Type B pancreatic cell (in vitro differentiated cells): ENCODE data around the gene HNF1A. TPM values are rescaled to one million over a fixed set of nuclear protein-coding genes. Genes with fewer than 3 reads are reported as not detected.

Experiments
- DNase-seq: peaks from one replicate; pipeline ENCODE4 v3.0.0; 2021; ENCODE audit warnings: mixed read lengths; ENCODE audit not compliant: unreplicated experiment; ENCODE audit errors: extremely low spot score
- H3K27ac Mint-ChIP-seq: 2 replicates; pipeline ENCODE4 v1.8.0; 2021; ENCODE audit warnings: mild to moderate bottlenecking, mixed read lengths
- H3K27me3 Mint-ChIP-seq: 2 replicates; pipeline ENCODE4 v1.8.0; 2021; ENCODE audit warnings: mixed read lengths
- H3K36me3 Mint-ChIP-seq: 2 replicates; pipeline ENCODE4 v1.8.0; 2021; ENCODE audit warnings: mixed read lengths
- H3K4me1 Mint-ChIP-seq: one replicate; pipeline ENCODE4 v1.8.0; 2021; ENCODE audit warnings: mixed read lengths; ENCODE audit not compliant: unreplicated experiment
- H3K4me3 Mint-ChIP-seq: 2 replicates; pipeline ENCODE4 v1.8.0; 2021; ENCODE audit warnings: mild to moderate bottlenecking, mixed read lengths
- H3K9me3 Mint-ChIP-seq: 2 replicates; pipeline ENCODE4 v1.8.0; 2021; ENCODE audit warnings: mixed read lengths
- CTCF ChIP-seq: fragments of 200-600 bp; sonication (generic); conservative IDR thresholded peaks from 2 replicates; pipeline ENCODE4 v1.5.0; 2021; ENCODE audit warnings: antibody characterized with exemption, mild to moderate bottlenecking
- total RNA-seq: library from RNA; stranded (reverse); gene quantifications from 2 replicates; pipeline ENCODE4 v1.2.1, GENCODE V29; 2021; ENCODE audit warnings: low replicate concordance

HNF1A gene
- total RNA-seq, 1 donor from 2014 or later: 7.2 TPM

- no peak for TF ChIP-seq CTCF
- H3K36me3 Mint-ChIP-seq: no peaks in the 10 kb centered on the region
- peak within 1 kb of the TSS; percentile 98 for H3K4me3 Mint-ChIP-seq
- H3K27me3 Mint-ChIP-seq: peaks cover 3% of the 10 kb centered on the region
- H3K9me3 Mint-ChIP-seq: no peaks in the 10 kb centered on the region
- peaks cover 15% of the 10 kb centered on the region for H3K4me1 Mint-ChIP-seq
- DNase-seq: peak; percentile 89
- peak within 1 kb of the TSS; percentile 93 for H3K27ac Mint-ChIP-seq
Measured at GRCh38 chr12:121015825-121016766, 37.8 kb downstream of the HNF1A start, which contains the start of gene C12orf43. C12orf43 (minus strand) TSS chr12:121016487; CDS start chr12:121016474, 13 bp downstream.

GRCh38 chr12:121017966-121018491, 39.7 kb downstream of the HNF1A start:
- H3K27me3 Mint-ChIP-seq: peaks cover 4% of the 10 kb centered on the region
- no peak overlapping the region for H3K4me3 Mint-ChIP-seq

GRCh38 chr12:121018860-121019617, 40.7 kb downstream of the HNF1A start:
- no peak for TF ChIP-seq CTCF
- Mint-ChIP-seq H3K36me3 (no peaks in the 10 kb centered on the region), H3K9me3 (no peaks in the 10 kb centered on the region)

More at GRCh38 chr12:121017966-121018491, 39.7 kb downstream of the HNF1A start:
- no peaks in the 10 kb centered on the region for H3K36me3 Mint-ChIP-seq
- no peak overlapping the region for H3K27ac Mint-ChIP-seq
- peaks cover 15% of the 10 kb centered on the region for H3K4me1 Mint-ChIP-seq
- DNase-seq: no peak
- no peaks in the 10 kb centered on the region for H3K9me3 Mint-ChIP-seq
- TF ChIP-seq CTCF: no peak

GRCh38 chr12:121021754-121022153, 43.4 kb downstream of the HNF1A start:
- Mint-ChIP-seq H3K4me1 (peaks cover 3% of the 10 kb centered on the region), H3K27me3 (peaks cover 4% of the 10 kb centered on the region), H3K4me3 (no peak overlapping the region), H3K27ac (no peak overlapping the region), H3K9me3 (no peaks in the 10 kb centered on the region), H3K36me3 (no peaks in the 10 kb centered on the region)
- DNase-seq: no peak
- TF ChIP-seq CTCF: no peak

More at GRCh38 chr12:121018860-121019617, 40.7 kb downstream of the HNF1A start:
- DNase-seq: no peak
- Mint-ChIP-seq H3K27ac (no peak overlapping the region), H3K27me3 (peaks cover 4% of the 10 kb centered on the region), H3K4me3 (no peak overlapping the region), H3K4me1 (peaks cover 15% of the 10 kb centered on the region)

GRCh38 chr12:121022713-121023112, 44.4 kb downstream of the HNF1A start:
- H3K27me3 Mint-ChIP-seq: peaks cover 6% of the 10 kb centered on the region
- no peaks in the 10 kb centered on the region for H3K9me3 Mint-ChIP-seq
- H3K4me1 Mint-ChIP-seq: peaks cover 3% of the 10 kb centered on the region
- no peak overlapping the region for H3K4me3 Mint-ChIP-seq
- H3K36me3 Mint-ChIP-seq: no peaks in the 10 kb centered on the region
- no peak for TF ChIP-seq CTCF
- no peak for DNase-seq
- no peak overlapping the region for H3K27ac Mint-ChIP-seq
